Measurements from ENCODE around the gene FDXR. TPM values are rescaled to one million over a fixed set of nuclear protein-coding genes. Genes with fewer than 3 reads are reported as not detected.
A peak's percentile ranks its signal among the peaks of the same experiment; 100 is the strongest.

The FDXR gene
- total and polyA plus RNA-seq, 9 of the 15 experiments (the other 6 are each of a cell fraction or from before 2014, with no cell fraction given), result 0.89 to 70.7 (median 30.9) TPM

DNA sequence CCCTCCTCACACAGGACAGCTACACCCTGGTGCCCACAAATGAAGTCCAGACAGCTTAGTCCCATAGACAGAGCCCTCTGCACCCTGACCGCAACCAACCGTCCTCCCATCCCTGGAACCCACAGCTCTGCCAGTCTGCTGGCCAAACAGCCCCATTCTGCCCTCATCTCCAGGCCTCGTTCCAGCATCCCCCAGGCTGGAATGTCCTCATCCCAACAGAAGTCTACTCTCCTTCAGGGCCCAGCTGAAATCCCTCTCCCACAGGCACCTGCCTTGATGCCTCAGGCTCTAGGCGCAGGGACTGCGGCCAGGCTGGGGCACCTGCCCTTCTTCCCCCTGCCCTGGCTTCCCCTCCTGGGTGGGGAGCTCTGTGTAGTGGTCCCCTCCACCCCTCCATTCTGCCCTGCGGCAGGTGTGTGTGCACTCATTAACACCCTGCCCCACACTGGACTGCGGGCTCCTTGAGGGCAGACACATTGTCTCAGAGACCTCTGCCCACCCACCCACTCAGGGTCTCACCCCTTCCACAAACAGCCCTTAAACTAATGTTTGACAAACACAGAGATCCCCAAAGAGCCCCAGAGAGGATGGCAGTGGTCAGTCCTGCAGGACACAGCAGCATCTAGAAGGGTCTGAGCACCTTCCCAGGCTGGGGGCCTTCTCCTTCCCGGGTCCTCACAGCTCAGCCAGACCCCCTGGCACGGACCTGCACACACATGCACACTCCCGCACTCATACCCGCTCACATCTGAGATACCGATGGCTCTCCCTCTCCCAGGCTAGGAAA is 13.9 kb downstream of the FDXR start (continued):
- no peak for TF ChIP-seq CXXC5 (CRISPR knock-in tag; IDR thresholded peaks at IDR 0.05)
- TF ChIP-seq STAT5A (IDR thresholded peaks at IDR 0.05; ENCODE audit: borderline replicate concordance, low read length), result no peak

DNA sequence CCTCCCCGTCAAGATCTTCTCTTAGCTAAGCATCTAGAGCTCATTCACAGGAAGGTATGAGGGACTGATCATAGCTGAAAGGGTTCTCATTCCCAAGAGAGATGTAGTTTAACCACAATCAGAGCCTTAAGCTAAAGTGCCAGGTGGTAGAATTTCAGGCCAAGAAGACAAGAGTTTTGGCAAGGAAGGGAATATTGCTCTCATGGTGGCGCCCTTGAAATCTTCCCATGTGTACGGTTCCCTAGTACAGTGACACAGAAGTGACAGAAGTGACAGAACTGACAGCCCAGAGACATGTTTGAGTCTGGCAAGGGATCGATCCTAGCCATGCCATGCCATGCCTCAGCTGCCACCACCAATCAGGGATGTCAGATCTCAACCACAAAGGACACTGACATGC is 15.6 kb downstream of the FDXR start:
- Histone ChIP-seq H3K9me1 (ENCODE audit: control insufficient read depth, insufficient read depth, low read length) (no peaks in the 10 kb centered on the region), H2AFZ (ENCODE audit: low read depth, low read length) (no peak overlapping the region), H3K27me3 (ENCODE audit: control insufficient read depth in 2 of 2, insufficient read depth in 2 of 2, low read length in 2 of 2) (peaks cover 0 to 29% of the 10 kb centered on the region in 2 experiments; a peak in 2 of 5 replicates), H4K20me1 (replicated peaks; ENCODE audit: control insufficient read depth, insufficient read depth, low read length) (no peaks in the 10 kb centered on the region), H3K79me2 (ENCODE audit: control insufficient read depth, insufficient read depth, low read length) (no peaks in the 10 kb centered on the region), H3K9me3 (replicated peaks; ENCODE audit: control insufficient read depth, insufficient read depth, low read depth, low read length) (no peaks in the 10 kb centered on the region), H3K4me2 (ENCODE audit: insufficient read depth, low read length) (no peak overlapping the region), H3K4me3 (no peak overlapping the region), H3K27ac (ENCODE audit: extremely low read depth, low read depth, low read length) (no peak overlapping the region), H3K9ac (ENCODE audit: insufficient read depth in 1 of 2, low read depth in 2 of 2, low read length in 2 of 2) (peak overlapping the region in 1 of 2 experiments; percentile 55; a peak in 1 of 4 replicates), H3K4me1 (replicated peaks in 1 of 2; ENCODE audit: control insufficient read depth in 2 of 2, insufficient read depth in 2 of 2, low read length in 2 of 2) (peaks cover 0 to 45% of the 10 kb centered on the region in 2 experiments; a peak in 2 of 5 replicates), H3K36me3 (ENCODE audit: control insufficient read depth, insufficient read depth, low read length) (no peaks in the 10 kb centered on the region; the same call in 2 of the 3 replicates)
- ChIA-PET CTCF (ENCODE audit: low intra/inter-chr PET ratio) (no interaction called here), POLR2A (interaction anchor here (1.1 to 8.0 kb wide), 4 partner anchors 15 to 49 kb away, joined by 3 to 62 read pairs (median 3); partner anchors contain the start of gene FDXR)
- FAIRE-seq (no peak), ATAC-seq (no peak), DNase-seq (ENCODE audit: extremely low read depth in 1 of 4, low spot score in 3 of 4) (no peak)
- no peak for TF ChIP-seq NR2C2 (CRISPR knock-in tag; IDR thresholded peaks at IDR 0.05)
- no peak for TF ChIP-seq NR2C2 (tag; IDR thresholded peaks at IDR 0.05)
- TF ChIP-seq PHTF2 (CRISPR knock-in tag; IDR thresholded peaks at IDR 0.05), result no peak
- no peak for TF ChIP-seq ATF1 (CRISPR knock-in tag; IDR thresholded peaks at IDR 0.05)
- no peak for TF ChIP-seq ATF1 (tag; IDR thresholded peaks at IDR 0.05)
- TF ChIP-seq NCOA6 (IDR thresholded peaks at IDR 0.05), result no peak
- no peak for TF ChIP-seq CBX1 (IDR thresholded peaks at IDR 0.05; ENCODE audit: low read depth)
- TF ChIP-seq, protein P1, sequence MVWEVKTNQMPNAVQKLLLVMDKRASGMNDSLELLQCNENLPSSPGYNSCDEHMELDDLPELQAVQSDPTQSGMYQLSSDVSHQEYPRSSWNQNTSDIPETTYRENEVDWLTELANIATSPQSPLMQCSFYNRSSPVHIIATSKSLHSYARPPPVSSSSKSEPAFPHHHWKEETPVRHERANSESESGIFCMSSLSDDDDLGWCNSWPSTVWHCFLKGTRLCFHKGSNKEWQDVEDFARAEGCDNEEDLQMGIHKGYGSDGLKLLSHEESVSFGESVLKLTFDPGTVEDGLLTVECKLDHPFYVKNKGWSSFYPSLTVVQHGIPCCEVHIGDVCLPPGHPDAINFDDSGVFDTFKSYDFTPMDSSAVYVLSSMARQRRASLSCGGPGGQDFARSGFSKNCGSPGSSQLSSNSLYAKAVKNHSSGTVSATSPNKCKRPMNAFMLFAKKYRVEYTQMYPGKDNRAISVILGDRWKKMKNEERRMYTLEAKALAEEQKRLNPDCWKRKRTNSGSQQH (CRISPR knock-in tag; IDR thresholded peaks at IDR 0.05), result no peak
- 48% methylated on average over 4 of the region's 4 CpGs for WGBS (ENCODE audit: insufficient coverage, low coverage, missing lambda C conversion rate)
- intact Hi-C loops (cut with micrococcal nuclease) (no loop called here), in situ Hi-C loops (cut with MboI) (loop anchor here (5.0 kb wide), 1 partner anchor 65 kb away; no protein-coding TSS in a partner anchor)
- no TSS peak for BruUV-seq (replicated peaks)
